DMS53 treated with DMSO at 0.1 percent for 48 hours (cell line): Measurements from ENCODE around the gene SEBOX.
"Not testable (repeated sequence)": the region's sequence is repeated elsewhere in the genome, so short reads cannot be mapped to it uniquely, and the experiment has no call there.

Experiments used
- DNase-seq: peaks from one replicate; lab custom pipeline; 2025; ENCODE audit not compliant: unreplicated experiment; lab: John Stamatoyannopoulos, UW

SEBOX gene

DNA sequence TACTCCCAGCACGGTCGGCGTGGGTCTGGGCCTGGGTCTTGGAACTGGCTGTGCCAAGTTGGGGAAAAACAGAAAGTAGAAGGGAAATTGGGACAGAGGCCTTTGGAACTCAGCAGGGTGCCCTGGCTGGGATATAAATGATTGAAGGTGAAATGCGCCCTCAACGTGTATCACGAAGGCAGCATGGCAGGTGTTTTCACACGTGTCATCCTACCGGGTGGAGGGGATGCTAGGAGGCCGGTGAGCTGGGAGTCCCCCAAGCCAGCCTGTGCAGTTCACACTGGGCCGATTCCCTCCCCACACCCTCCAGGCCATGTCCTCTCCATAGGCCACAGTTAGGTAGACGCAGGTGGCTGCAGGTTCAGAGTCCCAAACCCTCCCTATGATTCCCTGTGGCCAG, 23.5 kb downstream of the SEBOX start:
- DNase-seq: no peak

DNA sequence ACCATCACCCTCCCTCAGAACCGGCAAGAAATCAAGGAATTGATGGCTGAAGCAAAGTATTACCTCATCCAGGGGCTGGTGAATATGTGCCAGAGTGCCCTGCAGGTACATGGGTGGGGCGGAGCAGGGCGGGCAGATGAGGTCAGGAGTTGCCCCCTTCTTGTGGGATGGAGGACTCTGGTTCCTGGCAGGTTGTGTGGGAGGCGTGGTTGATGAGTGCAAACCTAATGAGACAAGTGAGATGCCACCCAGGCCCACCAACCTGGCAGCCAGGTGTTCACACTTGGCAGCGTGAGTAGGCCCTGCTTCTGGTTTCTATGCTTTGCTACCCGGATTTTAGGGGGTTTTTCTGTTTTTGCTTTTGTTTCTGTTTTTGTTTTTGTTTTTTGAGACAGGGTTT, 24.6 kb downstream of the SEBOX start:
- DNase-seq: no peak

DNA sequence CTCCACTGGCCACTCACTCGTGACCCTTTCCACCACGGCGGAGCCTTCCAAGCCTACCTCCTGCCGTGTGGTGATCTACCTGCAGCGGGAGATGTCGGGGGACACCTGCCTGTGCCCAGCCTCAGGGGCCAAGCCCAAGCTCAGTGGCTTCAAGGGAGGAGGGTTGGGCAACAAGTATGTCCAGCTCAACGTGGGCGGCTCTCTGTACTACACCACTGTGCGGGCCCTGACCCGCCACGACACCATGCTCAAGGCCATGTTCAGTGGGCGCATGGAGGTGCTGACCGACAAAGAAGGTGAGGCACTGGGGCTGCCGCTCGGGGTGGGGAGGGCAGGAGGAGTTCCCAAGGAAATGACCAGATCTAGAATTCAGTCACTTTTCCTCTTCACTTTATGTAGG, 25.6 kb downstream of the SEBOX start:
- no peak for DNase-seq

DNA sequence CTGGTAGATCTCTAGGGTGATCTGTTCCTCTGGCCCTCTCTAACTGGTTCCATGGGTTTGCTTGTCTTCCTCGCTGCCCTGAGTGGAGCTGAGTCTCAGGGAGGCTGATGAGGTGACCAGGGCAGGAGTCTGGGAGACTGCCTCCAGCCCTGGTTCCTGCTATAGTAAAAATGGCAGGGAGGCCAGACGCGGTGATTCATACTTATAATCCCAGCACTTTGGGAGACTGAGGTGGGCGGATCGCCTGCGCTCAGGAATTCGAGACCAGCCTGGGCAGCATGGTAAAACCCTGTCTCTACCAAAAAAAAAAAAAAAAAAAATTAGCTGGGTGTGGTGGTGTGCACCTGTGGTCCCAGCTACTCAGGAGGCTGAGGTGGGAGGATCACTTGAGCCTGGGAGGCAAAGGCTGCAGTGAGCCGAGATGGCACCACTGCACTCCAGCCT, 26.2 kb downstream of the SEBOX start:
- DNase-seq: not testable (repeated sequence)

DNA sequence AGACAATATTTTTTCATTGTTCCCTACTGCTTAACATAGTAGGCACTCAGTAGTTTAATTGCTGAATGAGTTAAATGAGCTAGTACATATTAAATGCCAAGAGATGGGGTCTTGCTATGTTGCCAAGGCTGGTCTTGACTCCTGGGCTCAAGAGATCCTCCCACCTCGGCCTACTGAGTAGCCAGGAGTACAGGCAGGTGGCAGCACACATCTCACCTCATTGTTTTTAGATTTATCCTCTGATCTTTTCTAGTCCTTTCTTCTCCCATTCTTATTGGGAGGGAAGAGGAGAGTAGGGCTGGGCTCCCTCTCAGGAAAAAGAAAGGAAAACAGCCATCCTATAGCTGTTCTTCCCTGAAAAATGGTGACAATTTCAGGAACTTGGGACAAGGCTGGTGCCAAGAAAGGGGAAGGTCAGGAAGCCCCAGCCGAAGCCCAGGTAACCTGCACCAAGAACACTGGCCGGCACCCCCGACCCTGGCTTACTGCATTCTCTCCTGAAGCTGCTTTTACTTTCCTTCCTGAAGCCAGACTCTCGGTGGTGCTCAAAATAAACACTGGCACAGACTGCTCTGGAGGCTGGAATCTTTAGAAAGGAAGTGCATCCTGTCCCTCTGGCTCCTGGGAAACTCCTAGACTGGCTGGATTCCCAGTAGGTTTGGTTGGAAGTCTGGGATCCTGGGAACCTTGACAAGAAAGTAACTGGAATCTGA, 26.8 kb downstream of the SEBOX start:
- DNase-seq: no peak

DNA sequence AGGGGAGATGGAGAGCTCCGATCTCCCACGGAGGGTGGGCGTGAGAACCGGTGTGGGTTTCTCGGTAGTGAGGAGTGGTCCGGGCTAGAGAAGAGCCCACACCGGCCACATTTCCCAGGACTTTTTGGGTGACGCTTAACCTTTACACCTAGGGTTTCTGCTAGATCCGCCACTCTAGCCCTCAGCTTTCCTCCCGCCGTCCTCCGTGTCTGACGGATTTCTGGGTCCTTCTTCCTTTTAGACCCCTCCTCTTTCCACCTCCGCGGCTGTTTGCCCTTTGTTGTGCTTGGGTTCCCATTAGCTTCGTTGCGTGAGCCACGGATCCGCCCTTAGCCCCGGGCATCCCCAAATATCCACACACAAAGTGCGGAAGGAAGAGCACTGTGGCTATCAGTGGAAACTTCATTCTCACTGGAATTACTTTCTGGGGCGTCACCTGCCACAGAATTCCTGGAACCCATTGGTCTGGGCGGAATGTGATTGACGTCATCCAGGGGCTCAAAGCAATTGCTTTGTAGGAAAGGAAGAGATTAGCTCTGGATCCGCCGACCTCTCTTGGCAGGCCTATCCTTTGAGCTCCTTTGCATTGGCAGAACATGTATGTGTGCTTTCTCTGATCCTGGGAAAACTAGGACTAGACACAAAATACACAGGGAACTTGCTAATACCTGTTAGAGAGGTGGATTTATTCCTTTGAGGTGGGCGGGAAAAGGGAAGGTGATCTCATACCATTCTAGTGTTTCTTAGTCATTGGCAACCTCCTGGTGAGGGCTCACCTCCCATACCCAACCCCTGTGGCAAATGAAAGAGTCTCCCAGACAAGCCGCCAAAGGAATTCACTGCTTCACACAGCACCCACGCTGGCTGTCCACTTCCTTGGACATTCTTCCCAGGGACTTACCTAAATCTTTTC, 28.8 kb downstream of the SEBOX start:
- DNase-seq: peak; percentile 8

DNA sequence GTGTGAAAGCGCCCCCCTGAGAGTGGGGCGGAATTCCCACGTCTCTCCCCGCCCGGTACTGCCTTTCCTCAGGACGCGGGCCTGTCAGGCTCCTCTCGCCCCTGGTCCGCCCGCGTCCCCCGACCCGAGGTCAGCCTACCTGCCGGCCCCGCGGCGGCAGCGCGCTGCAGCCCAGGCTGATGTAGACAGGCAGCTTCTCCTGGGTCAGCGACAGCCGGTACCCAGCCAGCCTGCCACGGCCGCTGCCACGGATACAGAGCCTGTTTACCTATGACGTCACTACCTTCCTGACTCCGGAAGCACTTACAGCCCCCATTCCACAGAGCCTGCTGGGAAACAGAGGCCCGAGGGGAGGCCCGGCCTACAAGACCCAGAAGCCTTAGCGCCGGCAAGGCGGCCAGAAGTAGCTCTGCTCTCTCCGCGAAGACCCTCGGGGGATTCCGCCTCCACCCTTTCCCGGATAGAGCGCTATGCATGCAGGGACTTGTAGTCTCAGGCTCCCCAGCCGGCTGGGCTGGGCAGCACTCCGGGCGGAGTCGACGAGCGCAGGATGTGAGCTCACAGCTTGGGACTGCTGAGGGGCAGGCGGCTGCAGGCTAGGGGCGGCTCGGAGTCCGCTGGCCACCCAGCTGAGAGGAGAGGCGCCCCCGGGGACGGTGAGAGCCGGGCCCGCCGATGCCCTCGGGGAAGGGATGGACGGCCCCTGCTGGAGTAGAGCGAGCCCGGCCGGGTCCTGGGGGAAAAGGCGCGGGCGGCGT, 29.6 kb downstream of the SEBOX start, which contains the start of the genes IFT20 and TNFAIP1:
TSS of gene IFT20 (minus strand) at position 272 of the 758 bp plus-strand sequence. CDS start 3,487 bp downstream, outside the sequence.
TSS of gene TNFAIP1 (plus strand) at position 561 of the 758 bp plus-strand sequence. CDS start 3,761 bp downstream, outside the sequence.
- peak; percentile 97 for DNase-seq

DNA sequence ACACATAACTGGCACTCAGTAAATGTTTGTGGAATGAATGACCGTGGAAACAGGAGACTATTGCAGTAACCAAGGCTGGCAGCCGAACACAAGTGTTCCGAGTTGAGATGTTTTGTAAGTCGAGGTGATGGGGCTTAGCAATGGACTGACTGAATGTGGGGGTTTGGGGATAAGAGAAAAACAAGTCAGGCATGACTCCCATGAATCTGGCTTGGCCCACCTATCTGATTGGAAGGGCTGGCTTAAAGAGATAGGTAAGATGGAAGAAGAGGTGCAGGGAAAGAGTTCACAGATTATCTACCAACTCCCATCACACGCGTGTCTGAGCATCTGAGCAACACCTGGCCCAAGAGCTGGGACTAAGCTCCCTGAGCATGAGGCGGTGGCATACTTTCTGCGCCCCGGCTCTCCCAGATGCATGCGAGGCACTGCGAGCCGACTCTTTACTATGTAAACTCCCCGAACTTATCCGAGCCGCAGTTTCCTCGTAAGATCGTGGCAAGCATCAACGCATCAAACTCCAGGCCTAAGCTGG, 30.3 kb downstream of the SEBOX start:
- no peak for DNase-seq

DNA sequence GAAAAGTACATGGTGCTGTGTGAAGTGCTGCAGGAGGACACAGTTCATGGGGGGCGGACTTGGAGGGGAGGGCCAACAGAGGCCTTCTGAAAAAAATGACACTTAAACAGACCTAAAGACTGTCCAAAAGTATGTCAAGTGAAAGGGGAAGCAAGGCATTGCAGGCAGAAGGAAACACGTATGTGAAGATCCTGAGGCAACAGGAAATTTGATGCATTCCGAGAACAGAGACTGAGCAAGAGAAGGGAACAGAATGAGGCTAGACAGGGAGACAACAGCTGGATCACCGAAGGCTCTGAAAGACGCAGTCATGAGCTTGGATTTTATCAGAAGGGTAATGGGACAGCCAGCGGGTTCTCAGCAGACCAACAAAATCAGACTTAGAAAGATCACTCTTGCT, 30.8 kb downstream of the SEBOX start:
- no peak for DNase-seq

DNA sequence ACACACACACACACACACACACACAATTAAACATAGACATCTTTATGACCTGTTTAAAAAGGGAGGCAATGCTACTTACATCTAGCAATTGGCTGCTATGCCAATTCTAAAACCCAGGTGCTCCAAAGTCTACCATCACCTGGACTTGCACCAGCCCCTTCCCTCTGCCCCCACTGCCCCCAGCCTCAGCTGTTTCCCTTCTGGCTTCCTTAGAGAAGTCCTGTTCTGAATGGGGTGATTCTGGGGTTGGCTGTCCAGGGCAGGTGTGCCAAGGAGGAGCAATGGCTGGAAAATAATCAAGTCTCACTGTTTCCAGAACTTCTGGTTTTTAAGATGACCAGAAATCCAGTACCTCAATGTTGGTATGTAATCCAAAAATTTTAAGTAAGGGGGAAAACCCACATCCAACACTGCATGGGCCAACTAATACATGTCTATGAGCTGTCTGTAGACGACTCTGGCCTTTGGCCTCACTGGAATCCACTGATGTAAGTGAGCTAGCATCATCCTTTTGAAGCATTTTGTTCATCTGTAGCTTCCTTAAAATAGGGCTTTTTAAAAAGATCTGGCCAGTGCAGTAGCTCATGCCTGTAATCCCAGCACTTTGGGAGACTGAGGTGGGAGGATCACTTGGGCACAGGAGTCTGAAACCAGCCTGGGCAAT, 31.8 kb downstream of the SEBOX start:
- no peak for DNase-seq

DNA sequence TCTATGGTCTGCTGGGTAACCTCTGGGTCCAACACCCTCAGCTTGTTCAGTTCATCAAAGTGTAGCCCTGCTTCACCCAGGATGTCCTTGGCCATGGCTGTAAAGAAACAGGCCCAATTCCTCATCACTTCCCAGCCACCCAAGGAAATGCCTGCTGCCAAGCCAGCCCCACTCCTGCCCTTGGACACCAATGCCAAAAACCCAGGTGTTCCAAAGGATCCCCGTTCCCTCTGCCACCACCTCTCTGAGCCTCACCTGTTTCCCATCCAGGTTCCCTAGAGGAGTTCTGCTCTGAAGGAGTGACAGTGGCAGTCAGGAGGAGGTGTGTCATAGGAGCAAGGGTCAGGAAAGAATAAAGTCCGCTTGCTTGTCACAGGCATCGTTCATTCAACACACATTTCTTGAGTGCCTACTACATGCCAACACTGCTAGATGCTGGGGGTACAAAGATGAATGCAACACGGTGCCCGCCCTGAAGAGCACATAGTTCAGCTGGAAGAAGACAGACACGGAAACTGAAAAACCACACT, 33.0 kb downstream of the SEBOX start:
- no peak for DNase-seq

DNA sequence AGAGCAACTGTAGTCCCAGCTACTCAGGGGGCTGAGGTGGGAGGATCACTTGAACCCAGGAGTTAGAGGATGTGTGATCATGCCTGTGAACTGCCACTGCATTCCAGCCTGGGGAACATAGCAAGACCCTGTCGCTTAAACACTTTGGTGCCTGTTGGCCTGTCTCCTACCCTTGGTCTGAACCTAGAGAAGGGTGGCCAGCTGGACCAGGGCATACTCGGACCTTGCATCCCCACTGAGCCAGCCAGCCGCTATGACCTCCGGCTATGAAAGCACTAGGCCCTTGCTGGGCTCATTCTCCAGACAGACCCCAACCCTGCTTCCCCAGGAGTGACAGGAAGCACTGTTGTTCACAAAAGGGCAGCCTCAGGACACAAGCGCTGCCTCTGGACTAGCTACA, 34.3 kb downstream of the SEBOX start:
- DNase-seq: no peak

DNA sequence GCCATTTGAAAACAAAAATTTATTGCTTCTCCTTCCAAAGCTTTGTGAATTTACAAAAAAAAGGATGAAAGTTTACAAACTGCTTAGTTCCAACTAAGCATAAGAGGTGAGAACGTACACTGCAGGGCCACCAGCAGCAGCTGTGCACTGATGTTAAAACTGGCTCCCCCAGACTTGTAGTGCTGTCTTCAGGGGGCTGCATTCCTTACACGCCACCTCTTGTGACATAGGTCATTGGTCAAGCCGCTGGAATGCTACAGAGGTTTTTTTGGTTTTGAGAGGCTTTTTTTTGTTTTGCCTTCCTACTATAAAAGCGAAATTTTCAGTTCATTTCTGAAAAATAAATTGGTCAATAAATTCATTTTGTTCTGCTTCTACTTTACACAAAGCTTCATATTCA, 36.7 kb downstream of the SEBOX start:
- no peak for DNase-seq

DNA sequence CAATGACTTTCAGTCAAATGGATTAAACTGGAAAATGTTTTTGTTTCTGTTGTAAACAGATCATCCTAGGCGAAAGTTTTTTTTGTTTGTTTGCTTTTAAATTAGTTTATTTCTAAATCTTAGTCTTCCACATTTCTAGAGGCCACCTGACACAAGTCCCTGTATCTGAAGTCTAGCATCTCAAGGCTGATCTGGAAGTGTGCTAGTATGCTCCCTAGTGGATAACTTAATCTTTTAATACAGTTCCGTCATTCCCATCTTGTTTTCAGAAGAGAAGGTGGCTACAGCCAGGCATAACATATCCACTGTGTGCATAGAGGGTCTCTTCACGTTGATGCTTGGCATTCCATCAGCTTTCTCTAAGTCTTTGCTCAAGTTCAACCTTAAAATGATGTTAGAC, 37.3 kb downstream of the SEBOX start:
- no peak for DNase-seq

DNA sequence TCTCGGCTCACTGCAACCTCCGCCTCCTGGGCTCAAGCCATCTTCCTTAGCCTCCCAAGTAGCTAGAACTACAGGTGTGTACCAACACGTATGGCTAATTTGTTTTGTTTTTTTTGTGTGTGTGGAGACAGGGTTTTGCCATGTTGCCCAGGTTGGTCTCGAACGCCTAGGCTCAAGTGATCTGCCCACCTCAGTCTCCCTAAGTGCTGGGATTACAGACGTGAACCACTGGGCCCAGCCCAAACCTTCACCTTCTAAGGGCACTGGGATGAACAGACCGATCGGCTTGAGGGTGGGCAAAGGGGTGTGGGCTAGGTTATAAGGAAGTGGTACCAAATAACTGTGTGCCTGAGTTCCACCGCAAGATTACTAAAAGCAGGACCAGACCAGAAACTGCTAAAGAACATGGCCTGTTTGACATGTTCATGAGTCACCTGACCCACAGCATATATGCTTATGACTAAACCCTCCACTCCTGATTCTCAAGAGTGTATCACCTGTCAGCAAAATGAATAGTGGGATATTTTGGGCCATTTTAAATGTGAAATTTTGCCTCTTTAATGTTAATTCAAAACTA, 37.9 kb downstream of the SEBOX start:
- DNase-seq: peak; percentile 7

DNA sequence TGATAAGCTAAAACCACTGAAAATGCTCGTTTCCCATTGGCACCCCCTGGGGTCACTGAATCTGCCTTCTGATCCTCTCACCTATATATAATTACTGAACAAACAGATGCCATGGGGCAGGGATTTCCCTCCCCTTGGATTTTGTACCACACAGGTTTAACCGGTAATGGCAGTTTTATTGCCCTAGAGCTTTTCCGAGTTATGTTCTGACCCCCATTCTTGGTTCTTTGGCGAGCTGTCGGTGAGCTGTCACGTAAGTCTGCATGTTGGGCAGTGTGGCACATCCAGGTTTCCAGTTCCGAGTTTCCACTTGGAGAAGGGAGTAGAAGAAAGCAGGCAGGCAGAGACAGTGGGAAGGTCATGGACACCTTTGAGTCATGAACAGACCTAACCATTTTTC, 38.9 kb downstream of the SEBOX start:
- DNase-seq: no peak

DNA sequence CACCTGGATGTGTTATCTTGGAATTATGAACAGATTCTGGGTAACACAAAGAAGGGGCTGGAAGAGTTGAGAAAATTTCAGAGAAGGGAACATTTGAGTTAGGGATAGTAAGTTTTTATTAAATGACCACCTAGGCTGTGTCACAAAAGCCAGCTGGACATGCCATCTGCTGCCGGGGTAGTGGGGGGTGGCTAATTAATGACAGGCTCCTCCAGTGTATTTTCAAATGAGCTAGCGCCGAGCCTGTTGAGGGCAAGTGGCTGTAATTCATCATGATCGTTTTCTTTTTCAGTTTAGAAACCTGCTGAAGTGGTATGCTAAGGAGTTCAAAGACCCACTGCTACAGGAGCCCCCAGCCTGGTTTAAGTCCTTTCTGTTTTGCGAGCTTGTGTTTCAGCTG, 39.8 kb downstream of the SEBOX start:
- DNase-seq: no peak

DNA sequence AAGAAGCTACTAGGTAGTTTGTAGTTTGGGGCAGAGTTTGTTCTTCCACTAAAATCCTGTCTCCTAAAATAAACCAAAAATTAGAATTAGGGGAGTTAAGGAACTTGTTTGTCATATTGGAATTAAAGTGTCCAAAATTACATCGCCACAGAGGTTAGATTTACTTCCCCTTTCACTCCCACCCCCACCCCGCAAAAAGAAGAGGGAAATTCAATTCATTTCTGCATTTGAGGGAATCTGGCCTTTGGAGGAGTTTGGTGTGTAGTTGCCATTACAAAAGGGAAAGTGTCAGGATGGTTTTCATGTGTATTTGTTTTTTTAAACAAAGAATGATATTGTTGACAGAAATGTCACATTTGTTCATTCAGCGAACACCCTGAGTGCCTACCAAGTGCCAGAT, 40.2 kb downstream of the SEBOX start:
- DNase-seq: no peak

DNA sequence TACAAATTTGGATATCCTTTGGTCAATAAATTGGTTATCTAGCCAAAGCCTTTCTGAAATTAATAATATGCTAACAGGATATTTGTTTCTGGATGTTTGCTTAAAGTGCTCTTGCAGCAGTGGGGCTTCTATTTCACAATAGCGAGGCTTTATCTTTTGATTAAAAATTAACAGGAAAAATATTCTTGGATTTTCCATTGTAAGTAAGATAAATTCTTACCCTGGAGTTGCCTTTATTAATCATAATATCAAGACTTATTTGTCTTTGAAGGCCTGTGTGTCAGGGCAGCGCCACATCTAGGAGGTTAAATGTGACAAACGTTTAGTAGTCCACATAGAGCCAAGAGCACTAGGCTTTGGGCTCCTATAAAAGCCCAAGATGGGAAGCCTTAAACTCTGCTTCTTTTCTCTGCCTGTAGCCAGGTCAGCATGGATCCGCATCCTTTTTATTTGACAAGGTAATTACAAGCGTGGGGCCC, 40.7 kb downstream of the SEBOX start:
- no peak for DNase-seq
